Astrocyte (in vitro differentiated cells and primary cell): Measurements from ENCODE around the gene HADHB.

Experiments used
- EZH2 ChIP-seq: IDR thresholded peaks from 2 replicates; pipeline ENCODE4 v1.6.1; 2012; ENCODE audit warnings: mild to moderate bottlenecking, low read length, inconsistent platforms; ENCODE audit not compliant: insufficient read depth
- TF ChIP-seq, protein P1 (sequence below): IDR thresholded peaks from 2 replicates; pipeline ENCODE4 v1.5.1; 2011; ENCODE audit warnings: low read depth, mild to moderate bottlenecking, inconsistent platforms, low read length, moderate library complexity; ENCODE audit not compliant: insufficient read depth

GRCh38 chr2:26324903-26325302, 80.2 kb downstream of the HADHB start:
- TF ChIP-seq, protein P1, sequence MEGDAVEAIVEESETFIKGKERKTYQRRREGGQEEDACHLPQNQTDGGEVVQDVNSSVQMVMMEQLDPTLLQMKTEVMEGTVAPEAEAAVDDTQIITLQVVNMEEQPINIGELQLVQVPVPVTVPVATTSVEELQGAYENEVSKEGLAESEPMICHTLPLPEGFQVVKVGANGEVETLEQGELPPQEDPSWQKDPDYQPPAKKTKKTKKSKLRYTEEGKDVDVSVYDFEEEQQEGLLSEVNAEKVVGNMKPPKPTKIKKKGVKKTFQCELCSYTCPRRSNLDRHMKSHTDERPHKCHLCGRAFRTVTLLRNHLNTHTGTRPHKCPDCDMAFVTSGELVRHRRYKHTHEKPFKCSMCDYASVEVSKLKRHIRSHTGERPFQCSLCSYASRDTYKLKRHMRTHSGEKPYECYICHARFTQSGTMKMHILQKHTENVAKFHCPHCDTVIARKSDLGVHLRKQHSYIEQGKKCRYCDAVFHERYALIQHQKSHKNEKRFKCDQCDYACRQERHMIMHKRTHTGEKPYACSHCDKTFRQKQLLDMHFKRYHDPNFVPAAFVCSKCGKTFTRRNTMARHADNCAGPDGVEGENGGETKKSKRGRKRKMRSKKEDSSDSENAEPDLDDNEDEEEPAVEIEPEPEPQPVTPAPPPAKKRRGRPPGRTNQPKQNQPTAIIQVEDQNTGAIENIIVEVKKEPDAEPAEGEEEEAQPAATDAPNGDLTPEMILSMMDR = no peak
- no peak for TF ChIP-seq EZH2
